Measurements from ENCODE around the gene DLK1. TPM values are rescaled to one million over a fixed set of nuclear protein-coding genes. Genes with fewer than 3 reads are reported as not detected.

Gene DLK1
- polyA plus RNA-seq, 3 donors = 2.7 to 6.1 (median 4.4) TPM

GRCh38 chr14:100749967-100750597 is 23.4 kb downstream of the DLK1 start:
- DNase-seq (ENCODE audit: low read depth in 3 of 3, low spot score in 2 of 3) = no peak

GRCh38 chr14:100750762-100751699 is 24.3 kb downstream of the DLK1 start:
- no peak for DNase-seq (ENCODE audit: low read depth in 3 of 3, low spot score in 2 of 3)

GRCh38 chr14:100754020-100754419 is 27.3 kb downstream of the DLK1 start:
- no peak for DNase-seq (ENCODE audit: low read depth in 3 of 3, low spot score in 2 of 3)

GRCh38 chr14:100755649-100756048 is 29.0 kb downstream of the DLK1 start:
- DNase-seq (ENCODE audit: low read depth in 3 of 3, low spot score in 2 of 3) = no peak

GRCh38 chr14:100761481-100761880 is 34.8 kb downstream of the DLK1 start:
- DNase-seq (ENCODE audit: low read depth in 3 of 3, low spot score in 2 of 3) = no peak

GRCh38 chr14:100762089-100762515 is 35.4 kb downstream of the DLK1 start:
- no peak for DNase-seq (ENCODE audit: low read depth in 3 of 3, low spot score in 2 of 3)

- no peak for DNase-seq (ENCODE audit: low read depth in 3 of 3, low spot score in 2 of 3)
Measured at GRCh38 chr14:100762901-100763300, 36.2 kb downstream of the DLK1 start.

GRCh38 chr14:100764471-100765115 is 37.9 kb downstream of the DLK1 start:
- no peak for DNase-seq (ENCODE audit: low read depth in 3 of 3, low spot score in 2 of 3)

- DNase-seq (ENCODE audit: low read depth in 3 of 3, low spot score in 2 of 3) = no peak
Measured at GRCh38 chr14:100765296-100765695, 38.6 kb downstream of the DLK1 start.

- DNase-seq (ENCODE audit: low read depth in 3 of 3, low spot score in 2 of 3) = no peak
Measured at GRCh38 chr14:100765991-100766390, 39.3 kb downstream of the DLK1 start.

- no peak for DNase-seq (ENCODE audit: low read depth in 3 of 3, low spot score in 2 of 3)
Measured at GRCh38 chr14:100767003-100767787, 40.5 kb downstream of the DLK1 start.

- no peak for DNase-seq (ENCODE audit: low read depth in 3 of 3, low spot score in 2 of 3)
Measured at GRCh38 chr14:100767788-100768536, 41.3 kb downstream of the DLK1 start.

- DNase-seq (ENCODE audit: low read depth in 3 of 3, low spot score in 2 of 3) = no peak
Measured at GRCh38 chr14:100769035-100769939, 42.6 kb downstream of the DLK1 start.

- DNase-seq (ENCODE audit: low read depth in 3 of 3, low spot score in 2 of 3) = no peak
Measured at GRCh38 chr14:100770046-100770445, 43.4 kb downstream of the DLK1 start.

- DNase-seq (ENCODE audit: low read depth in 3 of 3, low spot score in 2 of 3) = no peak
Measured at GRCh38 chr14:100770605-100771120, 44.0 kb downstream of the DLK1 start.

- no peak for DNase-seq (ENCODE audit: low read depth in 3 of 3, low spot score in 2 of 3)
Measured at GRCh38 chr14:100771121-100771800, 44.6 kb downstream of the DLK1 start.

- DNase-seq (ENCODE audit: low read depth in 3 of 3, low spot score in 2 of 3) = no peak
Measured at GRCh38 chr14:100772607-100773165, 46.0 kb downstream of the DLK1 start.

Data from right renal cortex interstitium (tissue), 3 donors.